ENCODE results near the gene GINS2.

The GINS2 gene

DNA sequence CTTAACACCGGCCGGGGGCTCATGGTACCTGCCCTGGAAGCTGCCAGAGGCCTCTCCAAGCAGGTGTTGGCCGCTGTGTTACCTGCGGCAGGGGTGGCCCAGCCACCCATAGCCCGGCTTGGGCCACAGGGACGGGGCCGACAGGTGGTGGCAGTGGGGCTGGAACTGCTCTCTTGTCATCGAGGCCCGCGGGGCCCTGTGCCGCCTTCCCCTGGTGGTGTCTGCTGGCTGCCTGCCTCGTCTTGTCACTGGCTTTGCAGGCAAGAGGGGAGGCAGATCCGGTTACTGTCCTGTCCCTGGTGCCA lies 48.5 kb downstream of the GINS2 start:
- DNase-seq (ENCODE audit: low read depth in 2 of 2) = no peak

- no peak for DNase-seq (ENCODE audit: low read depth in 2 of 2)
Observed at GRCh38 chr16:85639529-85640253, 49.1 kb downstream of the GINS2 start.

DNA sequence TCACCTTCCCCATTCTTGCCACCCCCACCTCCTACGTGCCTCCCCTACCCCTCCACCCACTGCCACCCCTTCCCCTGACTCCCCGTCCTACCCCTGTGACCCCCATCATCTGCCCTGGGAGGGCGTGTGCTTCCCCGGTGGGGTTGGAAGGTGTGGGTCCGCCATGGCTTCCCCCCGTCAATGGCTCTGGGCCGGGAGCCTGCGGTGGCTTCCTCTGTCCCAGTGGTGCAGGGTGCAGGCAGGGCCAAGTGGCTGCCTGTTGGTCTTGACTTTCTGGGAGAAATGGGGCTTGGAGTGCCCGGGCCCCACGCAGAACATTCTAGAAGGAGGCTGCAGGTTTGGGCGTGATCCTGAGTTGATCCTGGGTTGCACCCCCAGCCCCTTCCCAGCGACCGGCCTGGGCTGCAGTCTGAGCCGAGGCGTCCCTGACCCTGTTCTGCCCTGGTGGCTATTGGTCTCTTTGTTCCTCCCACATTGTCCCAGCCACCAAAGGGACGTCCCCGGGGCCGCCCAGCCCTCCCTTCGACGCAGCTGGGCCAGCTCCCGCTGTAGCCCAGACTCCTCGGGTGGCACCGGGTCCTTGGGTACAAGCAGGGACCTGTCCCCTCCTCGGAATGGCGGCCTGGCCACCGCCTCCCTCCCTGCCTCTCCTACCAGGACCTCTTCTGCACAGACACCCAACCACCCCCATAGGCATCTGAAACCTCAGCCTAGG lies 49.9 kb downstream of the GINS2 start:
- DNase-seq (ENCODE audit: low read depth in 2 of 2) = no peak

- no peak for DNase-seq (ENCODE audit: low read depth in 2 of 2)
Observed at GRCh38 chr16:85637808-85638647, 50.7 kb downstream of the GINS2 start.

DNA sequence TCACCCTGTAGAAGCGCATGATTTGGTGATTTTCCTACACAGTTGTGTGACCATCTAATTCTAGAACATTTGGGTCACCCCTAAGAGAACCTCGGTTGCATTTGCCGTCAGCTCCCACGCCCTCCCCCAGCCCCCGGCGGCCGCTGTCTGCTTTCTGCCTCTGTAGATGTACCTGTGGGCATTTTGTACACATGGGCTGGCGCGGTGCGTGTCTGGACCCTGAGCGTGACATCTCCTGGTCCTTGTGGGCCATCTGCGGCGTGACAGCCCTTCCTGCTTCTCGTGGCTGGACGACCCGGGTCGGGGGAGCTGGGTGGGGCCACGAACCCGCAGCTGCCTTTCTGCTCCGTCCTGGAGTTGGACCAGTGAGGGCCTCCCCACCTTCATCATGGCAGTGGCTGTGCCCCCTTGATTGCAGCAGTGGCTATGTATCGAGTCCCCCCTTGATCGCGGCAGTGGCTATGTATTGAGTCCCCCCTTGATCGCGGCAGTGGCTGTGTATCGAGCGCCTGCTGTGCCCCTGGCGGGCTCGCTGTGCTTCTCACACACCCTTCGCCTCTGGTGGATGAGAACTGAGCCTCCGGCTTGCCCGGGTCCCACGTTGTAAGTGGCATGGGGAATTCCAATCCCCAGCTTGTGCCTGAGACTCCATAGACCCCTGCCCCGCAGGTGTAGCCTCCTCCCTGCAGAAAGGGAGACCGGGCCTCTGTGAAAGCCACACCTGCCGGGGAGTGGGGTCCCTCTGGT lies 51.5 kb downstream of the GINS2 start:
- no peak for DNase-seq (ENCODE audit: low read depth in 2 of 2)

- no peak for DNase-seq (ENCODE audit: low read depth in 2 of 2)
Observed at GRCh38 chr16:85636234-85636812, 52.4 kb downstream of the GINS2 start.

DNA sequence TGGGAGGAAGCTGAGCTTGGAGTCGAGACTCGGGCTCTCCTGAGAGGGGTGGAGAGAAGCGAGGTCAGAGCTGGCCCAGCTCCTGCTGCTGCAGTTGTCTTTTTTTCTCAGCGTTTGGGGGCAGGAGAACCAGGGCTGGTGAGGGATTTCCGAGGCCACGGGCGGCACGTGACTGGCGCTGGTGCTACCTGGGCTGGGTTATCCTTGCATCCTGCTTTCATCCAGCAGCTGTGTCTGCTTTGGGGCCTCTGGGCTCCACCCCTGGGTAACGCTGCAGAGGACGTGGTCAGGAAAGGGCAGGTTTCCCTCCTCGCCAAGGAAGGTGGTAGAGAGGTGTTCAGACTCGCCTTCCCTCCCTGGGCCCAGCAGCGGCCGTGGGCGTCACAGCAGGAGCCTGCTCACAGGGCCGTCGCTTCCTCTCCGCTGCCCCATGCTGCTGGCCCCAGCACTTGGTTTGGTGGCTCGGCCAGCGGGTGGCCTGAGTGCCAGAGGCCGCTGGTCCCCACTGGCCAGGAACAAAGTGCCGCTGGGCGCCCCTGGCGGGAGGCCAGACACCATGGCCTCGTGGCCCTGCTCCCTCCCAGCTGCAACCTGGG lies 53.1 kb downstream of the GINS2 start:
- DNase-seq (ENCODE audit: low read depth in 2 of 2) = no peak

DNA sequence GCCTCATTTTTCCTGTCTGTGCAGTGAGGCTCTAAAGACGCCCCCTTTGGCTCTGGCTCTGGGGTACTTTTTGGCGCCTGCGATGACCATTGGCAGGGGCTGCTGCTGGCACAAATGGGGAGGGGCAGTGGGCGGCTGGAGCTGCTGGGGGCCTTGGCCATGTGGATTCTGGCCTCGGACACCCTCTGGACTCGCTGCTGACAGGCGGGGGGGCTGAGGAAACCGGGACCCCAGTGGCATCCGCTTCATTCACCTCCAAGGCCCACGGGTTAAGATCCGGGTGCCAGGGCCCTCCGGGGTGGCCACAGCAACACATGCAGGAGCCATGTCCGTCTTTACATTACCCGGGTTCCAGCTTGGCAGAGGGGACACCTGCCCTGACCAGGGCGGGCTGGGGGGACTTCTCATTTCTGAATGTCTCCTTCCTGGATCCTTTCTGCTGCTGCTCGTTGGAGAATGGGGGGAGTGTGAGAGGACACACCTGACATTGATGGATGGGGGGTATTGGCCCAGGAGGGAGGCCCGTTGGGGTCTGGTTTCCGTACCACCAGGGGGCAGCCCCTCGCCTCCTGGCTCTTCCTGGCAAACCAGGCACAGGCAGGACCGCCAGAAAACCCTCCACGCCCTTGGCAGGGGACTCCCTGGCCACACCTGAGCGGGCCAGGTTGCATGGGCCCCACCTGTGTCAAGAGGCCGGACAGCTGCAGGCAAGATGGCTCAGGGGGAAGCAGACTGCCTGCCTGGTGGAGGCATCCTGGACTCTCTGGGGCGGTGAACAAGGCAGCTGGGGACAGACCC lies 53.8 kb downstream of the GINS2 start:
- no peak for DNase-seq (ENCODE audit: low read depth in 2 of 2)

DNA sequence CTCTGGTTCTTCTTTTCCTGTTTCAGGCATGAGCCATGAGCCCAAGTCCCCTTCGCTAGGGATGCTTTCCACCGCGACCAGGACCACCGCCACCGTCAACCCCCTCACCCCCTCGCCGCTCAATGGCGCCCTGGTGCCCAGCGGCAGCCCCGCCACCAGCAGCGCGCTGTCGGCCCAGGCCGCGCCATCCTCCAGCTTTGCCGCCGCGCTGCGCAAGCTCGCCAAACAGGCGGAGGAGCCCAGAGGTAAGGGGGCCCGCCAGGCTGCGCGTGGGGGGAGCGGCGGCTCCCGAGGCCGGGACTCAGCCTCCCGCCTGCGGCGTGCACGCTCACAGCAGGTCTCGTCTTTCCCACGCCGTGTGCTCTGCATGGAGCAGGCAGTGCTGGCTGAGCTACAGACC lies 54.9 kb downstream of the GINS2 start:
- DNase-seq (ENCODE audit: low read depth in 2 of 2) = no peak

- no peak for DNase-seq (ENCODE audit: low read depth in 2 of 2)
Observed at GRCh38 chr16:85633438-85633743, 55.4 kb downstream of the GINS2 start.

DNA sequence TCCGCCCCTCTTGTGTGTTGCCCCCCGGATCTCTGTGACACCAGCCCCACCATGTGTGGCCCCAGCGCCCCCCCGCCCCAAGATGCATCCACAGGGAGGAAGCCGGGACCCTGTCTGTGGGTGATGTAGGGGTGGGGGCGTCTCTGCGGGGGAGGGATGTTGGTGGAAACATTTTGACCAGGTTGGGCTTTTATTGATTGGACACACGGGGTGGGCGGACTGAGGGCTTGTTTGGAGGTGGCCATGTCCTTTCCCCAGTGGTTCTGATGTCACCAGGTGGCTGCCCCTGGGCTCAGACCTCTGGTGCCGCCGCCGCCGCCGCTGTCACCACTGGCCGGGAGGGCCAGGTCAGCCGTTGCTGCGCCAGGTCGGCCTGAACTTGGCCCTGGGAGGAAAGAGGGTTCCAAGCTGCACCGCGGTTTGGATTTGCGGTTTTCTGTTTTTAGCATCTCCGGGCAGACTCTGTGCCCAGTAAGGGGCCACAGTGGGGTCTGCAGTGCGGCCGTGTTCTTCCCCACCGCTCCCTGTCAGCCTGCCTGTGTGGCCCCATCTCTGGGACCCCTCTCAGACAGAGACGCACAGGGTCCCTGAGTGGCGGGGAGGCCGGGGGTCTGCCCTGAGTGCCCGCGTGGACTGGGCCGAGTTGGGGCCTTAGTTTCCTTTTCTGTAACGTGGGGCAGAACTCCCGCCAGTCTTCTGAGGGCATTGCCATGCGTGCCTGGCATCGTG lies 55.9 kb downstream of the GINS2 start:
- no peak for DNase-seq (ENCODE audit: low read depth in 2 of 2)

DNA sequence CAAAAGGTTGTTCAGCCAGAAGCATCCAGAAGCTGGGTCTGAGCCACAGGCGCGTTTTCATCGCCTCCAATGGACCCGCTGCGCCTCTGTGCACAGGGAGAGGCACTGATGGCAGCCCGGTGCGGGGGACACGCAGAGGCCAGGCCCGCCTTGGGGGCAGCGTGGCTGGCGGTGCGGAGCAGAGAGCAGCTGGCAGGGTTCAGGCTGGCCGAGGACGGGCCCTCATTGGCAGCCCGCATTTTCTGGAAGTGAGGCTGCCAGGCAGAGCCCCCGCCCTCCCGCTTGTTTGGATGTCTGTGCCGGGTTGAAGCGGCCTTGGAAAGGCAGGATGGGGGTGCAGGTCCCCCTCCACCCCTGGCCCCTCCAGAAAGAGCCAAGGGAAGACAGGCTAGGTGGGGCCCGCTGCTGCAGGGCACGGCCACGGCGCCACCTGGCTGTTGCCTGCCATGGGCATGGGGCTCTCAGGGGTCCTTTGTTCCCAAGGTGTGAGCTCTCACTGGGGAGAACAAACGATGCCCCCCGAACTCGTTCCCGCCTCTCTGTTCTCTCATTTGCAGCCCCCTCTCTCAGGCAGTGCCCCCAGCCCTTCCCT lies 56.9 kb downstream of the GINS2 start:
- DNase-seq (ENCODE audit: low read depth in 2 of 2) = no peak

GRCh38 chr16:85631230-85631629 lies 57.5 kb downstream of the GINS2 start:
- DNase-seq (ENCODE audit: low read depth in 2 of 2) = no peak

GRCh38 chr16:85629853-85630252 lies 58.9 kb downstream of the GINS2 start:
- DNase-seq (ENCODE audit: low read depth in 2 of 2) = no peak

DNA sequence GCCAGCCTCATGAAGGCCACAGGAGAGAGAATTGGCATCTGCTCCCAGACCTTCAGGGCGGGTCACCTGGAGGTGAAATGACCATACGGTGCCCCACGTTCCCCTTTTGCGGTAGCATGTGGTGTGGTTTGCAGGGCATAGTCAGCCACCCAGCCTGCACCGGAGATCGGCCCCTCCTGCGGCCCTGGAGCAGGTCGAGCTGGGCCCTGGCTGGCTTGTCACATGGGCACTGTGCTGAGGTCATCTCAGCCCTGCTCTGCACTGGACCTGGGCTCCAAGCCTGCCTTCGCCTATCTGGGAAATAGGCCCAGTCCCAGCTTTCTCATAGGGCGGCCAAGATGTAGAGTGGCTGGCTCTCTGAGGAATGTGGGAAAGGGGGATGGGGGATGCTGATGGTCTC lies 59.4 kb downstream of the GINS2 start:
- no peak for DNase-seq (ENCODE audit: low read depth in 2 of 2)

- no peak for DNase-seq (ENCODE audit: low read depth in 2 of 2)
Observed at GRCh38 chr16:85628645-85629044, 60.1 kb downstream of the GINS2 start.

DNA sequence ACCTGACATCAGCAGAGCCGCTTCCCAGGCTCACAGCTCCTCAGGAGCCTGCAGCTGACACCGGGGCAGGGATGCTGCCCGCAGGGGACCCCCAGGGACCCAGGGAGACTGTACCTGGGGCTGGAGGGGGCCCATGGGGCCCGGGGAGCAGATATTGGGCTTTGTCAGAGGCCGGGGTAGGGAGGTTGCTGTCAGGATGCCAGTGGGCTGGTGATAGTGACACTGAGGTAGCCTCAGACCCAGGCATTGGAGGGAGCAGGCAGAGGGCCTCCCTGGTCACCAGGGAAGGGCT lies 60.5 kb downstream of the GINS2 start:
- no peak for DNase-seq (ENCODE audit: low read depth in 2 of 2)

GRCh38 chr16:85627526-85628264 lies 61.1 kb downstream of the GINS2 start:
- no peak for DNase-seq (ENCODE audit: low read depth in 2 of 2)

- DNase-seq (ENCODE audit: low read depth in 2 of 2) = no peak
Observed at GRCh38 chr16:85627089-85627488, 61.7 kb downstream of the GINS2 start.
